CD4-positive, alpha-beta T cell treated with Interleukin-12 subunit alpha and Interleukin-12 subunit beta, for 1 hour (primary cell): ENCODE measurements around the gene GNAI3.

Experiments
- DNase-seq: peaks from one replicate; pipeline ENCODE4 v3.0.0-alpha.2; 2020

Gene GNAI3

DNA sequence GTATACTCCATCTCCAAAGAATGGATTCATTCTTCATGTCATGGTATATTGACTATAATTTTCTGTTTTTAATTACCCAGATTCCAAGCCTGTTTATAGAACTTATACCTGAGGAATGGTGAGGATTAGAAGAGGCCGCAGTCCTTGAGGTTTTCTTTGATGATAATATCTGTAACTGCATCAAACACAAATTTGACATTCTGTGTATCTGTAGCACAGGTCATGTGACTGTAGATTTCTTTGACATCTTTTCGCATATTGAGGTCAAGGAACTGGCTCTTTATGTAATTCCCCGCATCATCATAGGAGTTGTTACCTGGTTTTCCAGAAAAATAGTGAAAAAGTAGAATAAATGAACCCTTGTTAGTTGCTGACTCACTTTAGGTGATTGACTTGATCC is 54.8 kb downstream of the GNAI3 start:
- DNase-seq, result peak; percentile 24

DNA sequence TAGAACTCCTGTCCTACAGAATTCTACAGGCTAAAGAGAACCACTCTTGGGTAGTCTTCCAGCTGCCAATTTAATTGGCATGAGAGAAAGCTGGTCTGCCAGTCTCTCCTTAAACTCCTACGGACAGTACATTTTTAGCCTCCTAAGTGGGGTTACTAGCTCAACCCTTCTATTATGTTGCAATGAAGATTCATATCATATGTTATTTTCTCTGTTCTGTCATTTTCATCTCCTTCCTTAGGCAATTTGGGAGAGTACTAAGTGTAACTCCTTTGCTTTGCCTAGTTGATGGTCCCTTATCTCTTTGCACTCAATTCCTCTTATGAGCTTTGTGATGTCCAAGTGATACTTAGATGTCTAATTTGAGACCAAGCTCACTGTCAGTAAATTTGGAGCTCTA is 57.0 kb downstream of the GNAI3 start:
- DNase-seq, result no peak

DNA sequence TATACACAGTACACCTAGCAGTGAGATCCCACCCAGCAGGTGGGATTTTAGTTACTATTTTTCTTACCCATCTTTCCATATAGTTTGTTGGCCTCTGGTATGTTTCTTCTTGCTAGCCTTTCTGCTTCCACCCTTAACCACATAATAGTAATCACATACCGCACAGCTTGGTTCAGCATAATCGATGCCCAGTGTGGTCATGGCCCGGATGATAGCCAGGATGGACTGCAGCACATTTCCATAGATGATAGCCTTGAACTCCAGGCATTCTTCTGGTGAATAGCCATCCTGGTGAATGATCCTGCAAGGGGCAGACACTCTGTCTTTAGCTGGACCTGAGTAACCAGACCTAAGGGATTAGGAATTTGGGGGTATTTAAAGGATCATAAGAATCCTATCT is 61.5 kb downstream of the GNAI3 start:
- DNase-seq, result no peak

DNA sequence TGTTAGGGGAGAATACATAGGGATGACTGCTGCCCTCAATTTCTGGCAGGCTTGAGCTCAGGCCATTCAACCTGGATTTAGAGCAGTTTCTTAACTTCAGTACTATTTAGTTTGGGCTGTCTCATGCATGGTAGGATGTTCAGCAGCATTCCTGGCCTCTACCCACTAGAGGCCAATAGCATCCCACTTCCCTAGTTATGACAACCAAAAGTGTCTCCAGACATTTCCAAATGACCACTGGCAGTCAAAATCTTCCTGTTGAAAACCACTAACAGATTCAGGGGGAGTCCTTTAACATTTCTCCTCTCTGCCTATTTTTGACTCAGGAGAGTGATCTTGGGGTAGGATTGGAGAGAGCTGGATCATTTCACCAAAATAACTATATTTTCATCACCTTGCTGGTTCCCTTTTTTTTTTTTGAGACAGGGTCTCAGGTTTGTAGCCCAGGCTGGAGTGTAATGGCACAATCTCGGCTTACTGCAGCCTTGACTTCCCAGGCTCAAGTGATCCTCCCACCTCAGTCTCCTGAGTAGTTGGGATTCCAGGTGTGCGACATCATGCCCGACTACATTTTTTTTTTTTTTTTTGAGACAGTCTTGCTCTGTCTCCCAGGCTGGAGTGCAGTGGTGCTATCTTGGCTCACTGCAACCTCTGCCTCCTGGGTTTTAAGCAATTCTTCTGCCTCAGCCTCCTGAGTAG is 62.3 kb downstream of the GNAI3 start:
- DNase-seq, result no peak

DNA sequence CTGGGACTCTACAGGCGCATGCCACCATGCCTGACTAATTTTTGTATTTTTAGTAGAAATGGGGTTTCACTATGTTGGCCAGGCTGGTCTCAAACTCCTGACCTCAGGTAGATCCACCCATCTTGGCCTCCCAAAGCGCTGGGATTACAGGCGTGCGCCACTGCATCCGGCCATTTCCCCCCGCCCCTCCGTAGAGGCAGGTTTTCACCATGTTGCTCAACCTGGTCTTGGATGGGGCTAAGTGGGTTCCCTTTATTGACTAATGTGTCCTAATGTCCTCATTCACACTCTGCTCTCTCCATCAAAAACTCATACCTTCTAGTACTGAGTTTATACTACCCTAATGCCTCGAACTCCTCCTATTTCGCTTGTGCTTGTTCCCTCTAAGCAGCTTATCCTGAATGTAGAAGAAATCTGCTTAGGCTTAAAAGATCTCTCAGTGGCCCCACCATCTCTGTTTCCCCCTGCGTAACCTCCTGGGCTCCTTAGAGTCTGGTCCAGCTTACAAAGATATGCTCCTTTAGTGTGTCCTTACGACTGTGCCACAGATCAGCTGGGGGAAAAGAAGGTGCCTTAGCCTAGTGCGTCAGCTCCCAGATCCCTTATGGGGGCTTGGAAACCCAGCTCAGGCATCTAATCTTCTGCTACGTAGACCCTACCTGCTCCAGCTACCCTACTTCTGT is 63.0 kb downstream of the GNAI3 start:
- DNase-seq, result no peak

DNA sequence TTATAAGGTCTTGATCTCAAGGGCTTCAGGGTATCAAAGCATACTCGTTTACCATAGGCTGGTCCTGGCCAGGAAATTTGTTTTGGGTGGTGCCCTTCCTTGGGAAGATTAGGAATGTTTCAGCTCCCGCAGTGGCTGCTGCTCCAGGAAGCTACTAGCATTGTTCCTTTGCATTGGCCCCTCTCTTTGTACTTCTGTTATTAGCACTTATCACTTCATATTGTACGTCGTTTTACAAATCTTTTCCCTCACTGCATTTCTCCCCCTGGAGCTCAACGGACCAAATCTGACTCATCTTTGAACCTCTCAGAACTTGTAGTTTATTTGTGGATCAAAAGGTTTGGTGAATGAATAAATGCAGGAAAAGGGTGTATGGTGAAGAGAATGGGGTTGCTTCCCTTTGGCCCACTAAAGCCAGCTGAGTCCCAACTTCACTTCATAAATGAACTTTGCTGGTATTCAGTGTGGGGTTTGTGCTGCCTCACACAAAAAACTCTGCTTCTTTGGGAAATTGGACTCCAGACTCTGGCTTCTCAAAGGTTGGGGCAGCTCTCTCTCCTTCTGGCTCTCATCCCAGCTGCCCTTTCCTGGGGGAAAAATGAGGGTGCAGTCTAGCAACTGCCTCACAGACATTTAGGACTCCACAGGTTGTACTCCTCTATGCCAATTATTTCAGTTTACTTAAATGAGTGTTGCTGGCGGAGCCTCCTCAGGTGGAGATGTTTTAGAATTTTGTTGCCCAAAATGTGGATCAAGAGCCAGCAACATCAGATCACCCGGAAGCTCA is 65.1 kb downstream of the GNAI3 start:
- no peak for DNase-seq

DNA sequence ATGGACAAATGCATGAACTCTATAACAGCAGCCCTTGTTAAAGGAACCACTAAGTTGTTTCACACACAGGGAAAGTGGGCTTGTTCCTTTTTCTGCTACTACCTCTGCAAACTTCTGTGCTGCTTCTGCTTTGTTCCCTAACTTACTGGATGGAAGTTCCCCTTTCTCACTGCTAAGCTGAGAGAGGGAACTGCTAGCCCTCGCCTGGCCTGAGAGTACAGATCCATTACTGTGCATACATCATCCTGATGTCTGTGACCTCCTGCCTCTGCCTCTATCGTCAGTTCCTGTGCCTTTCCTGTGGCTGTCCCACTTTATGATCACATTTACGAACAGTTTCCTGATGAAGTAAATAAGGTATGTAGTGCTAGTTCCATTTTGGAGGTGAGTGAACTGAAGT is 67.5 kb downstream of the GNAI3 start:
- DNase-seq, result peak; percentile 52

DNA sequence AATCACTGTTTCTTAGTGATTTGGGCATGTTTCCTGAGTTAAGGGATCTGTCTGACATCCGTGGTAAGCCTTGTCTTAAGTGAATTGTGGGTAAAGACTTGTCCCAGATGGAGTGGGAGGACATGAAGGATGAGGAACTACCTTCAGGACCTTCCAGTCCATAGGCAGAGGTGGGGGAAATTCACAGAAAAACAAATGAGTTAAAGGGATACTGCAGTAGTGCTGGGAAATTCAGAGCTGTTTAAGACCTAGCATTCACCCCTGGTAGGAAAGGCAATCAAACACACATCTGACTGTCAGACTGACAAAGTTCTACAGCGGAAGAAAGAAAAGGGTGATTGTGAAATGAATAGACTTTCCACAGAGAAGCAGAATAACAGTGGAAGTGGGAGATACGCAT is 68.0 kb downstream of the GNAI3 start:
- DNase-seq, result no peak

DNA sequence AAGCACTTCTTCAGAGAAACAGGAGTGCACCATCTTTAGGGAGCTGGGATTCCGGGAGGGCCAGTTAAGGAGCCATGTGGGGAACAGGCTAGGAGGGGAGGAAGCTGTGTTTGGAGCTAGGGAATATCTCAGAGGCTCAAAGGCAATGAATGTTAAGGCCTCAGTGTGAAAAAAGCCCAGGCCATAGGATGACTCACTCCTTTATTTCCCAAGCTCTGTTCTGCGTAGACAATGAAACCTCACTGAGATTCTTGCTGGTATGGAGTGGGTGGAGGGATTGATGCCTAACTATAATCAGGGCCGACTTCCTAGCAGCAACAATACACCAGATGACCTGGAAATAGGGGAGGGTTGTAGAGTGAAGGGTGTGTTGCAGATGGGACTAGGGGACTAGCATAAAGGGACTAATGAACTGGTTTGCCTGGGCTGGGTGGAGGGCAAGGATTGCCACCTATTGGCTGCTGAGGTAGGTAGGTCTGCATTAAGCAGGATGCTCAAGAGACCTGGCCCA is 68.9 kb downstream of the GNAI3 start:
- DNase-seq, result peak; percentile 34

DNA sequence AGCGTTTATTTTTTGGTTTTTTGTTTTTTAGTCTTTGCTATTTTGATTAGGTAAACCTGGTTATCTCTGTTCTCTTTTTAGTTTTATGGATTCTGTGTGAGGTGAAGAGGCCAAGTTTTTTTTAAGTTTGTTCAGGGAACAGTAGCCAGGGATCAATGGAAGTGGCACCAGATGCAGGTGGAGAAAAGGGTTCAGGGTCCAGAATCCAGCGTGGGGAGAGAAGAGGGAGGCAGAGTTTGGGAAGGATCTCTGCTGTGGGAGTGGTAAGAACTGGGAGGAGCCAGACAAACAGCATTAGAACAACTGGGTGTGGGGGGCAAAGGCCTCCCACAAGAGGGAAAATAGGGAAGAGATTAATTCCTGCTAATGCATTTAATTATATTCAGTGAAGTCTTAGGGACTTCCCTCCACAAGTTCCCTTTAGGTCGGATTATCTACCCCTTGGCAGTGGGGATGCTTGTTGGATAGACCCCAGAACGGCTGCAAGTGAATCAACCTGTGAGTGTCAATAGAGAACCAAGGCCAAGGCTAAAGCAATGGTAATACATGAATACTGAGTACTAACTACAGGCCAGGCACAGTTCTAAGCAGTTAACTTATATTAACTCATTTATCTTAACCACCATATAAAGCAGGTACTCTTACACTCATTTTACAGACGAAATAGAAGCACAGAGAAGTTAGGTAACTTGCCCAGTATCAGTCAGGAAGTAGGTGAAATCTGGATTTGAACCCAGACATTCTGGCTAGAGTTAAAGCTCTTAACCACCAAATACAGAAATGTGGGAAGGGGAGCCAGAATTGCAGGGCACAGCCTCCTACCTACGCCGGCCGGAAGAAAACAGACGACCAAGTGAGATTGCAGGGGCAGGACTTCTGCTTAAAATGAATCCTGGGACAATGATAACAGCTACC is 70.5 kb downstream of the GNAI3 start:
- DNase-seq, result no peak

DNA sequence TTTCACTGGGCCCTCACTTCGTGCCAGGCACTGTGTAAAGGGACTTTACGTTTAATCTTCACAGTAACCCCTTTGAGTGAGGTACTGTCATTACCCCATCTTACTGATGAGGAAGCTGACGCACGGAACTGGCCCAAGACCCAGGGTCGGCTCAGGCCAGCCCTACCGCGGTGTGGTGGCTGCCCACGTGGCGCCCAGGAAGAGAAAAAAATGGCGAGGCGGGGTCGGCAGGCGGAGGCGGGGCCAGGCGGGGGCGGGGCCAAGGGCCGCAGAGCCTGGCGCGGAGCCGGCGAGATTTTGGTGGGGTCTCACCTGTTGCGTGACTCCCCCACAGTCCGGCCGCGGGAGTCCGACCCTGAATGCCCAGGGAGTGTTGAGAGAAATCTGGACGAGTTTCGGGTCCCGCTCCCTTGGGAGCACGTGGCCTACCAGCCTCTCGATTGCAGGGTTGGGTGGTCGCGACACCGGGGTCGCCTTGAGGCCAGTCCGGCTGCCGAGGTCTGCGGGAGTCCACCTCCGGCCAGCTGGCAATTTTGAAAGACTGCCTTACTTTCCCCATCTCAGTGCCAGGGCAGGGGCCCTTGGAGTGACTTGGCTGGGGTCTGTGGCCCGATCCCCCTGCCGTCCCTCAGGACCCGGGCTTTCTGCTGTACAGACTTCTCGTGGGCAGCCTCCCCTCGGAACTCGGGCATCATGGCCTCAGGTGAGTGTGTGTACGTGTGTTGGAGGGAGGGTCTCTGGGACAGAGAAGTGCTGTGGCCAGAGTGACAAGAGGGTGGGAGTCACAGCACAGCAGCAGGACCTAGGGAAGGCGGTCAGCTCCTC is 71.4 kb downstream of the GNAI3 start, which contains the start of the genes AMPD2 and GNAT2:
AMPD2 (plus strand) TSS at position 262 of the 825 bp plus-strand sequence. CDS start 1,339 bp downstream, outside the sequence.
GNAT2 (minus strand) TSS at position 41 of the 825 bp plus-strand sequence. CDS start 6,746 bp downstream, outside the sequence.
- DNase-seq, result peak; percentile 86

DNA sequence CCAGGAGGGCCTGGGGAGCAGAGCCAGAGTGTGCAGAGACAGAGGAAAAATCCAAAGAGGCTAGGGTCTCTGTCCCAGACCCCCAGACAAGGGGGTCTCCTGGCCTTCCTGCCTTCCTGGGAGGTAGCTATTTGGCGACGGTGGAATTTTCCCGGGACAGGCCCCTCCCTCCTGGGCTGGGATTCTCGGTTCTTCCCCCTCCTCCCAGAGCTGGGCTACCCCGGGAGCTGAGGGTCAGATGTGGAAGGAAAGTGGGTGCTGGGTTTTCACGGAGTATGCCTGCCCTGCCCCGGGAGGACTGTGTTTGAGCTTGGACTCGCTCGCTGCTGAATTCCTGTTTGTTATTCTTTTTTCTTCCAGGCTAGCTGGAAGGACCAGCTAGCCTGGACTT is 72.0 kb downstream of the GNAI3 start:
- DNase-seq, result no peak

DNA sequence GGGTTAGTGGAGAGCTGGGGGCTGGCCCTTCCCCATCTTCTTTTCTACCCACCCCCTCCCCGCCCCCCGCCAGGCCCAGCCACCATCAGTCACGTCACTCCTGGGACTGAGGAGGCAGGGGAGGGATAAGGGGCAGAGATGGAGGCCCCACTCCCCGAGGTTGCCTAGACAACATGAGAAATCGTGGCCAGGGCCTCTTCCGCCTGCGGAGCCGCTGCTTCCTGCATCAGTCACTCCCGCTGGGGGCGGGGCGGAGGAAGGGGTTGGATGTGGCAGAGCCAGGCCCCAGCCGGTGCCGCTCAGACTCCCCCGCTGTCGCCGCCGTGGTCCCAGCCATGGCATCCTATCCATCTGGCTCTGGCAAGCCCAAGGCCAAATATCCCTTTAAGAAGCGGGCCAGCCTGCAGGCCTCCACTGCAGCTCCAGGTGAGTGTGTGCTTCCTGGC is 72.4 kb downstream of the GNAI3 start:
- DNase-seq, result peak; percentile 97

DNA sequence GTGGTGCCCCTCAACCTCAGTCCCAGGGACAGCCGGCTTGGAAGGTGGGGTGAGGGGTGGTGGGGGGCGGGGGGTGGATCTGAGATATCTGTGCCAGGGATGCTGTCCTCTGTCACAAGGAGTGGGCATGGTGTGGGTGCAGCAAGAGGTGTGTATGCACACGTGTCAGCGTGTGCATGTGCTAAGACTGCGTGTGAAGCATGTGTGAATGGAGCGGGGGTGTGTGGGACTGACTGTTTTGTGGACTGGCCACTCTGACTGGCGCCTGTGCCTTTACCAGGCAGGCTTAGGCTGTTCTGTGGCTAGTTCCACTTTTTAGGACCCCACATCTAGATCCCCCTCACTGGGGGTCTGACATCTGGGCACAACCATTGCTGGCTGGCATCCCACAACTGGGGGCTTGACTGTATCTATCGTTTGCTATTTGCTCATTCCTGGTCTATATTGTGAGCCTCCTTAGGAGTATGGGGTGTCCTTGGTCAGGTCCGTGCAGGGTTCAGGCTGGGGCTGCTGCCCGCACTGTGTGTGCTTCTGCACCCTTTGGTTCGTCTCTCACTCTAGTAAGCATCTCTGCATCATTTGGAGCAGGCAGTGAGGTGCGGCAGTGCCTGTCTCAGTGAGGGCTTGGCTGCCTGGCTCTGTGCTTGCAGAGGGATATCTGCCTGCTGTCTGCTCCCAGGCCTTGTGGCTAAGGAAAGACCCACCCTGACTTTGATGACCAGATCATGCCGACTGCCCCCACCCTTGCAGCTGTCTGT is 73.1 kb downstream of the GNAI3 start:
- DNase-seq, result no peak

DNA sequence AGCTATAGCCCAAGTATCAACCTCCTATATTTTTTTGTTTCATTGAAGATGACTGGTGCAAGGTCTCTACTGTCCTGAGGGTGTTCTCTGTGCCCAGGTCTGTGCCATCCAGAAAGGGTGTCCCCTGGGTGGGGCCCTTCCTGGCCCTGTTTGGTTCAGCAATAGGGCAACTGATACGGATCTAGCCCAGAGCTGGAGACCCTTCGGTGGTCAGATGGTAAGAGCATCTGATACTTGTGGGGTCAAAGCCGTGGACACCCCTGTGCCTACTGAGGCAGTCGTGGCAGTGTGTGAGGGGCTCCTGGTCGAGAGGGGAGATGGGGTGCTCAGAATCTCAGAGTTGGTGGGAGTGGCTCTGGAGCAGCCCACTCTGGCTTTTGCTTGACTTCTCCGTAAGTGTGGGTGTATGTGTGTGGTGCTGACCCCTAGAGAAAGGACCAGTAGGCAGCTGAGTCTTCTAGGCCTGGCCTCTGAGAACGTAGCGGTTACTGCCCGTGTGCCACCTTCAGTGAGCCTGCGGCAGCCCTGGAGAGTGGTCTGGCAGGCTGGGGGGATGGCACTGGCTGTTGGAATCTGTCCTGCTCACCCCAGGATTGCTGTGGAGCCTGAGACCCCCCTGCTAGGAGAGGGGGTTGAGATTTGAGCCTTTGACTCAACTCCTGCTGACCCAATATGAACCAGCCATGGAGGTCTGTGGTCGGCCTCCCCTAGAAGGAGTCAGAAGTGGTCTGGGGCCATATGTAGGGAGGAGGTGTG is 73.9 kb downstream of the GNAI3 start:
- no peak for DNase-seq

DNA sequence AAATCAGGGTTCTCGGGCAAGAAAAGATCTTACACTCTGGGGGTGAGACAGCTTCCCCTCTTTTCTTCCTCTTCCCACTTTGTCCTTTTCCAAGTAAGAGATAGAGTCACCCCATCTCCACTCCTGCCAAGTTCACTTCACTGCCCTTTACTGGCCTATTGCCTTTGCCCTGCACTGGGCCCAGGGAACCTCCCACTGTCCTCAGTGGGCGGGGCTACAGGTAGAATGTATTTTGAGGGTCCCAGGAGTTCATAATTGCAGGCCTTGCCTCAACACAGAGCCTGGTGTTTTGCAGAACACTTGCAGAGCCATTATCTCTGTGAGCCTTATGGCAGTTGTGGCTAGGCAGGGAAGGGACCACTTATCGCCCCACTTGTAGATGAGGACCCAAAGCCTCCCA is 74.5 kb downstream of the GNAI3 start:
- DNase-seq, result no peak

DNA sequence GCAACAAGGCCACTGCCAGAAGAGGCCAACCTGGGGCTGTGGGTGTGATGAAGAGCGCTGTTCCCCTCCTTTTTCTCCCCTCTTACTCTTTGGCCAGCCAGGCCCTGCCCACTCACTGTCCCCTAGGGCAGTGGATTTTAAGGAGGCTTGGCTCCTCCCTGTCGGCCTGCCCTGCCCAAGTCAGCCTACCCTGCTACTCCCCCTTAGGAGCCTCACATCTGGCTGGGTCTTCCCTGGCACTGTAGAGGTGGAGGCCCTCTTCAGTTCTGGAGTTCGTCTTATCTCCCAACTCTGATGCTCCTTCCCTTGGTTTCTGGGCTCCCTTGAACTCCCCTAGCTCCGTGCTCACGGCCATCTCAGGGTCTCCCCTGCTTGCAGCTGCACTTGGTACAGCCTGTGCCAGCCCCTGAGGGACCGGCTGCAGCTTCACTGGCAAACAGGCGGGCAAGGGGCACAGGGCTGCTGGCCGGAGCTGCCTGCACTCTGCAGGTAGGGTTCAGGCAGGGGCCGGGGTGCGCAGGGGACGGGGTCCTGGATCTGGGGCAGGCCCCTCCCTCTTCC is 75.3 kb downstream of the GNAI3 start:
- no peak for DNase-seq

DNA sequence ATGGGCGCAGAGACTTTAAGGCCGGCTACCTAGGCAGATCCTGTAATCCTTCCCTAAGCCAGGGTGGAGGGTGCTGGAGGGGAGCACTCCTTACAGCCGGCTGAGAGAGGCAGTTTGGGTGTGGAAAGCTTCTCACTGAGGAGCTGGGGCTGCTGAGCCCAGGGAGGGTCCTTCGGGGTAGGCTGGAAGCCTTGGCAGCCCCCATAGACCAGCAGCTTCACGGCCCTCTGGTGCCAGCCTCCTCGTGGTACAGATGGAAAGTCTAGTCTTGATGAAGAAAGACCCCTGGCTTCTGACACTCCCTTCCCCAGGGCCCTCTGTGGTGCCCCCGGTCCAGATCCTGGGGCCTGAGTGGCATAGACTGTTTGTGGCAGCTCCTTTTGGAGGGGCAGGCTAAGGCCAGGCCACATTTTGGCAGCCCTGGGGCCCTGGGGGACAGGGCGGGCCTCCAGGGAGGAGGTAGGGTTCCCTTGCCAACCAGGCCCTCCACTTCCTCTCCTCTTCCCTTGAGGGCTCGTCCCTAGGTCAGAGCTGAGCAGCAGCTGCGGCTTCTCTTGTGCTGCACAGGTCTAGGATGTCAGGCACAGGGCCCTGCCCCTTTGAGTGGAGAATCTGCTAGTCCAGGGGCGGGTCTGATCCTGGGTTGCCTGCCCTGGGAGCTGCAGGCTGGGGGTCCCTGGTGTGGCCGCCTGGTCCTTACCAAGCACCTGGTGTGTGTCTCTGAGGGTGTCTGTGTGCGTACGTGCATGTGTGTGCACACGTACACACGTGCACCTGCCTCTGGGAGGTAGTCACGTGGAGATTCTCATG is 76.0 kb downstream of the GNAI3 start:
- DNase-seq, result no peak

DNA sequence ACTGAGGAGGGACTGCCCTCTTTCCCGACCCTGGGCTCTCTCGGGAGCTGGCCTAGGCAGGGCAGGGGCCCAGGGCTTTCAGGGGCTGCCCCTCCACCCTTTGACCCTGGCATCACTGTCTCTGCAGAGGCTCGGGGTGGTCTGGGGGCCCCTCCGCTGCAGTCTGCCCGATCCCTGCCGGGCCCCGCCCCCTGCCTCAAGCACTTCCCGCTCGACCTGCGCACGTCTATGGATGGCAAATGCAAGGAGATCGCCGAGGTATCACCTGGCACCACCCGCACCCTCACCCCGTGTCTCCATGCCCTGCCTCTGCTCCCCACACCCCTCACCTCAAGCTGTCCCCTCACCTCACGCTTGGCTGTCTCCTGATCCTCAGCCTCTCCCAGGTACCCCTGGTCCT is 76.8 kb downstream of the GNAI3 start:
- DNase-seq, result no peak
